HG03521 (cell line): ENCODE data around the gene RXFP1.

Source experiments
- ATAC-seq: cut with Tn5 transposase; IDR thresholded peaks from one replicate; pipeline ENCODE4 v1.9.1; 2021; ENCODE audit warnings: mild to moderate bottlenecking, moderate library complexity; ENCODE audit not compliant: unreplicated experiment

The RXFP1 gene

GRCh38 chr4:158521484-158522088 is at the start of gene RXFP1:
TSS of gene RXFP1 (plus strand) at chr4:158521882. CDS start at chr4:158521977, 95 bp downstream.
- no peak for ATAC-seq

- no peak for ATAC-seq
Measured at GRCh38 chr4:158481811-158482210, 39.9 kb upstream of the RXFP1 start.

- ATAC-seq = no peak
Measured at GRCh38 chr4:158484173-158484885, 37.4 kb upstream of the RXFP1 start.

GRCh38 chr4:158490629-158491028 is 31.1 kb upstream of the RXFP1 start:
- no peak for ATAC-seq

- ATAC-seq = no peak
Measured at GRCh38 chr4:158492391-158492790, 29.3 kb upstream of the RXFP1 start.

- no peak for ATAC-seq
Measured at GRCh38 chr4:158496030-158496741, 25.5 kb upstream of the RXFP1 start.

GRCh38 chr4:158500054-158500453 is 21.6 kb upstream of the RXFP1 start:
- ATAC-seq = no peak

GRCh38 chr4:158513256-158513655 is 8.4 kb upstream of the RXFP1 start:
- ATAC-seq = no peak

GRCh38 chr4:158519226-158519625 is 2.5 kb upstream of the RXFP1 start:
- ATAC-seq = no peak

GRCh38 chr4:158523990-158524535 is 2.4 kb downstream of the RXFP1 start:
- no peak for ATAC-seq

- no peak for ATAC-seq
Measured at GRCh38 chr4:158527516-158527915, 5.8 kb downstream of the RXFP1 start.

- no peak for ATAC-seq
Measured at GRCh38 chr4:158529505-158529904, 7.8 kb downstream of the RXFP1 start.

- ATAC-seq = no peak
Measured at GRCh38 chr4:158530381-158530780, 8.7 kb downstream of the RXFP1 start.

GRCh38 chr4:158530898-158531297 is 9.2 kb downstream of the RXFP1 start:
- no peak for ATAC-seq

GRCh38 chr4:158532556-158533231 is 11.0 kb downstream of the RXFP1 start:
- ATAC-seq = no peak

- no peak for ATAC-seq
Measured at GRCh38 chr4:158534727-158535126, 13.0 kb downstream of the RXFP1 start.

GRCh38 chr4:158535130-158535614 is 13.5 kb downstream of the RXFP1 start:
- no peak for ATAC-seq

GRCh38 chr4:158536833-158537232 is 15.2 kb downstream of the RXFP1 start:
- ATAC-seq = no peak

GRCh38 chr4:158538176-158538575 is 16.5 kb downstream of the RXFP1 start:
- no peak for ATAC-seq

- no peak for ATAC-seq
Measured at GRCh38 chr4:158538911-158539310, 17.2 kb downstream of the RXFP1 start.
